HepG2 (cell line): ENCODE data around the gene AUNIP. TPM values are rescaled to one million over a fixed set of nuclear protein-coding genes. Genes with fewer than 3 reads are reported as not detected.

Experiments
- BRCA1 ChIP-seq: sonication (generic); formaldehyde crosslinking; IDR thresholded peaks from 2 replicates; pipeline ENCODE4 v1.4.0; 2020; ENCODE audit warnings: missing genetic modification reagents
- ERF ChIP-seq: IDR thresholded peaks from 2 replicates; pipeline ENCODE4 v1.6.1; 2018; ENCODE audit warnings: missing biosample characterization, missing genetic modification reagents
- MED8 ChIP-seq: sonication (generic); formaldehyde crosslinking; IDR thresholded peaks from 2 replicates; pipeline ENCODE4 v1.8.1; 2023; ENCODE audit warnings: mild to moderate bottlenecking, missing genetic modification reagents; ENCODE audit not compliant: insufficient replicate concordance
- NFYB ChIP-seq: sonication (generic); formaldehyde crosslinking; IDR thresholded peaks from 2 replicates; pipeline ENCODE4 v1.4.0; 2020; ENCODE audit warnings: missing genetic modification reagents
- PAWR ChIP-seq: sonication (generic); formaldehyde crosslinking; IDR thresholded peaks from 2 replicates; pipeline ENCODE4 v1.4.0; 2020; ENCODE audit warnings: missing genetic modification reagents, mild to moderate bottlenecking, borderline replicate concordance
- POGZ ChIP-seq: sonication (generic); formaldehyde crosslinking; IDR thresholded peaks from 2 replicates; pipeline ENCODE4 v1.4.0; 2020; ENCODE audit warnings: mild to moderate bottlenecking, missing genetic modification reagents
- ZNF260 ChIP-seq: sonication (generic); formaldehyde crosslinking; IDR thresholded peaks from 2 replicates; pipeline ENCODE4 v1.4.0; 2020; ENCODE audit warnings: missing genetic modification reagents, low read depth, mild to moderate bottlenecking, borderline replicate concordance
- ZNF563 ChIP-seq: sonication (generic); formaldehyde crosslinking; IDR thresholded peaks from 2 replicates; pipeline ENCODE4 v1.8.0; 2022; ENCODE audit warnings: mild to moderate bottlenecking, moderate library complexity, missing genetic modification reagents
- ZNF652 ChIP-seq: IDR thresholded peaks from 2 replicates; pipeline ENCODE4 v1.6.1; 2016; ENCODE audit warnings: low read depth, borderline replicate concordance
- polyA plus RNA-seq, 8 experiments: library from polyadenylated mRNA; depleted of rRNA in 3 of 8; stranded (reverse) in 7 of 8; unstranded in 1 of 8; fragments of >200 nt; fragmentation: Illumina TruSeq in 4 of 8; extraction: Trizol in 4 of 8; gene quantifications; 2 replicates each; pipeline versions ENCODE4 v1.2.1 to v1.2.3, GENCODE V29; 2011 to 2016; ENCODE audit warnings: low read depth in 4 of 8, missing spikeins in 1 of 8, mixed read lengths in 1 of 8; ENCODE audit not compliant: insufficient read depth in 1 of 8
- total RNA-seq, 5 experiments: library from RNA; depleted of rRNA; stranded (reverse); fragments of >200 nt; fragmentation: Illumina TruSeq; extraction: Trizol; gene quantifications; 2 replicates each; pipeline ENCODE4 v1.2.3, GENCODE V29; 2016; ENCODE audit warnings: low read depth in 1 of 5
- TF ChIP-seq, protein P1 (sequence below): IDR thresholded peaks from 2 replicates; pipeline ENCODE4 v1.6.1; 2016; ENCODE audit warnings: low read depth, missing genetic modification reagents, missing compliant biosample characterization
- TF ChIP-seq, protein P2 (sequence below): sonication (generic); formaldehyde crosslinking; IDR thresholded peaks from 2 replicates; pipeline ENCODE4 v1.8.0; 2022; ENCODE audit warnings: missing genetic modification reagents, mild to moderate bottlenecking, borderline replicate concordance
- TF ChIP-seq, protein P3 (sequence below): sonication (generic); formaldehyde crosslinking; IDR thresholded peaks from 2 replicates; pipeline ENCODE4 v1.5.1; 2020; ENCODE audit warnings: mild to moderate bottlenecking, missing genetic modification reagents, borderline replicate concordance
- TF ChIP-seq, protein P4 (sequence below): sonication (generic); formaldehyde crosslinking; IDR thresholded peaks from 2 replicates; pipeline ENCODE4 v1.5.0; 2020; ENCODE audit warnings: missing genetic modification reagents

Gene AUNIP
- total and polyA plus RNA-seq, 2 of the 13 experiments (the other 11 are each of a cell fraction or from before 2014, with no cell fraction given), result 3.8 to 12.3 TPM

DNA sequence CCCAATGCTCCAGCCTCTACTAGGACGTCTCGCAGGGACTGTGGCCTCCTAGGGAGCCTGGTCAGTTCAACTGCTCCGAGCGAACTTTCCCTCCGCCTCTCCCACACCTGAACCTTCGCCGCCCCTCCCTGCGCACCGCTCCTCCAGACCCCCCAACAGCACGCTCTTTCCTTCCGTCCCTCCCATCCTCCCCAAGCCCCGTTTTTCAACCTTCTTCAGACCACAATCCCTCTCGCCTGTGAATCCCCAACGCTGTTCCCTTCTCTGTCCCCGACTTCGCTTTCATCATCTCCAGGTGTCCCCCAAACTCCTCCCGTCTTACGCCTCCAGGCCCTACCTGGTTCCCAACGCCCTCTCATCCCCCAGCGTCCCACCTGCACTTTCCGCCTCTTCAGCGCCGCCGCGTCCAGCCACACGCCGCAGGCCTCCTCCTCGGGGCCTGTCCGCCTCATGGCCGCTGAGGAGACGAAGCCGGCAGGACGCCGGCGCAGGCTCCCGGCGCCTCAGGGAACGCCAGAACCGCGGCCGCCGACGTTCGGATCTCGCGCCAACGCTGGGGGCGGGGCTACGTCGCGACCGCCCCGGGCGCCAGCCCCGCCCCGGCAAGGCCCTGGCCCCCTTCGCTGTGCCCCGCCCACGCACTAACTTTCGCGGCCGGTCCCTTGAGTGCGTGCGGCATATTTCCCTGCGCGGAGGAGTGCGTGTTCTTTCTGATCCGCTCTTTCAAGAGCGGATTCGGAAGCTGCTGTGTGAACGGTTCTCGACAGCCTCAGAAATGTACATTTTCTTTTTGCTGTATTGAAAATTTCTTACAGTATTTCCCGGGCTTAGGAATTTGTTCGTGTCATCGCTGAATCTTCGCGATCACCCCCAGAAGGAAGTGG is at the start of gene AUNIP (continued):
- TF ChIP-seq, protein P1, sequence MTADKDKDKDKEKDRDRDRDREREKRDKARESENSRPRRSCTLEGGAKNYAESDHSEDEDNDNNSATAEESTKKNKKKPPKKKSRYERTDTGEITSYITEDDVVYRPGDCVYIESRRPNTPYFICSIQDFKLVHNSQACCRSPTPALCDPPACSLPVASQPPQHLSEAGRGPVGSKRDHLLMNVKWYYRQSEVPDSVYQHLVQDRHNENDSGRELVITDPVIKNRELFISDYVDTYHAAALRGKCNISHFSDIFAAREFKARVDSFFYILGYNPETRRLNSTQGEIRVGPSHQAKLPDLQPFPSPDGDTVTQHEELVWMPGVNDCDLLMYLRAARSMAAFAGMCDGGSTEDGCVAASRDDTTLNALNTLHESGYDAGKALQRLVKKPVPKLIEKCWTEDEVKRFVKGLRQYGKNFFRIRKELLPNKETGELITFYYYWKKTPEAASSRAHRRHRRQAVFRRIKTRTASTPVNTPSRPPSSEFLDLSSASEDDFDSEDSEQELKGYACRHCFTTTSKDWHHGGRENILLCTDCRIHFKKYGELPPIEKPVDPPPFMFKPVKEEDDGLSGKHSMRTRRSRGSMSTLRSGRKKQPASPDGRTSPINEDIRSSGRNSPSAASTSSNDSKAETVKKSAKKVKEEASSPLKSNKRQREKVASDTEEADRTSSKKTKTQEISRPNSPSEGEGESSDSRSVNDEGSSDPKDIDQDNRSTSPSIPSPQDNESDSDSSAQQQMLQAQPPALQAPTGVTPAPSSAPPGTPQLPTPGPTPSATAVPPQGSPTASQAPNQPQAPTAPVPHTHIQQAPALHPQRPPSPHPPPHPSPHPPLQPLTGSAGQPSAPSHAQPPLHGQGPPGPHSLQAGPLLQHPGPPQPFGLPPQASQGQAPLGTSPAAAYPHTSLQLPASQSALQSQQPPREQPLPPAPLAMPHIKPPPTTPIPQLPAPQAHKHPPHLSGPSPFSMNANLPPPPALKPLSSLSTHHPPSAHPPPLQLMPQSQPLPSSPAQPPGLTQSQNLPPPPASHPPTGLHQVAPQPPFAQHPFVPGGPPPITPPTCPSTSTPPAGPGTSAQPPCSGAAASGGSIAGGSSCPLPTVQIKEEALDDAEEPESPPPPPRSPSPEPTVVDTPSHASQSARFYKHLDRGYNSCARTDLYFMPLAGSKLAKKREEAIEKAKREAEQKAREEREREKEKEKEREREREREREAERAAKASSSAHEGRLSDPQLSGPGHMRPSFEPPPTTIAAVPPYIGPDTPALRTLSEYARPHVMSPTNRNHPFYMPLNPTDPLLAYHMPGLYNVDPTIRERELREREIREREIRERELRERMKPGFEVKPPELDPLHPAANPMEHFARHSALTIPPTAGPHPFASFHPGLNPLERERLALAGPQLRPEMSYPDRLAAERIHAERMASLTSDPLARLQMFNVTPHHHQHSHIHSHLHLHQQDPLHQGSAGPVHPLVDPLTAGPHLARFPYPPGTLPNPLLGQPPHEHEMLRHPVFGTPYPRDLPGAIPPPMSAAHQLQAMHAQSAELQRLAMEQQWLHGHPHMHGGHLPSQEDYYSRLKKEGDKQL (CRISPR knock-in tag), result no peak
- TF ChIP-seq, protein P2, sequence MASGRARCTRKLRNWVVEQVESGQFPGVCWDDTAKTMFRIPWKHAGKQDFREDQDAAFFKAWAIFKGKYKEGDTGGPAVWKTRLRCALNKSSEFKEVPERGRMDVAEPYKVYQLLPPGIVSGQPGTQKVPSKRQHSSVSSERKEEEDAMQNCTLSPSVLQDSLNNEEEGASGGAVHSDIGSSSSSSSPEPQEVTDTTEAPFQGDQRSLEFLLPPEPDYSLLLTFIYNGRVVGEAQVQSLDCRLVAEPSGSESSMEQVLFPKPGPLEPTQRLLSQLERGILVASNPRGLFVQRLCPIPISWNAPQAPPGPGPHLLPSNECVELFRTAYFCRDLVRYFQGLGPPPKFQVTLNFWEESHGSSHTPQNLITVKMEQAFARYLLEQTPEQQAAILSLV (CRISPR knock-in tag), result peak; percentile 60; the same call in 1 of the 2 replicates
- TF ChIP-seq, protein P3, sequence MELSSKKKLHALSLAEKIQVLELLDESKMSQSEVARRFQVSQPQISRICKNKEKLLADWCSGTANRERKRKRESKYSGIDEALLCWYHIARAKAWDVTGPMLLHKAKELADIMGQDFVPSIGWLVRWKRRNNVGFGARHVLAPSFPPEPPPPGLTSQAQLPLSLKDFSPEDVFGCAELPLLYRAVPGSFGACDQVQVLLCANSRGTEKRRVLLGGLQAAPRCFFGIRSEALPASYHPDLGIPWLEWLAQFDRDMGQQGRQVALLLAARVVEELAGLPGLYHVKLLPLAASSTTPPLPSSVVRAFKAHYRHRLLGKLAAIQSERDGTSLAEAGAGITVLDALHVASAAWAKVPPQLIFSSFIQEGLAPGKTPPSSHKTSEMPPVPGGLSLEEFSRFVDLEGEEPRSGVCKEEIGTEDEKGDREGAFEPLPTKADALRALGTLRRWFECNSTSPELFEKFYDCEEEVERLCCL, result no peak
- TF ChIP-seq, protein P4, sequence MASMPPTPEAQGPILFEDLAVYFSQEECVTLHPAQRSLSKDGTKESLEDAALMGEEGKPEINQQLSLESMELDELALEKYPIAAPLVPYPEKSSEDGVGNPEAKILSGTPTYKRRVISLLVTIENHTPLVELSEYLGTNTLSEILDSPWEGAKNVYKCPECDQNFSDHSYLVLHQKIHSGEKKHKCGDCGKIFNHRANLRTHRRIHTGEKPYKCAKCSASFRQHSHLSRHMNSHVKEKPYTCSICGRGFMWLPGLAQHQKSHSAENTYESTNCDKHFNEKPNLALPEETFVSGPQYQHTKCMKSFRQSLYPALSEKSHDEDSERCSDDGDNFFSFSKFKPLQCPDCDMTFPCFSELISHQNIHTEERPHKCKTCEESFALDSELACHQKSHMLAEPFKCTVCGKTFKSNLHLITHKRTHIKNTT (CRISPR knock-in tag), result no peak
- TF ChIP-seq PAWR (CRISPR knock-in tag), result no peak
- TF ChIP-seq ERF (CRISPR knock-in tag), result peak; percentile 50; the same call in 1 of the 2 replicates
- TF ChIP-seq ZNF563 (CRISPR knock-in tag), result peak; percentile 80; the same call in 1 of the 2 replicates
- TF ChIP-seq MED8, result peak; percentile 76
- no peak for TF ChIP-seq POGZ
- peak; percentile 83; the same call in 1 of the 2 replicates for TF ChIP-seq BRCA1 (CRISPR knock-in tag)
- no peak for TF ChIP-seq ZNF260 (CRISPR knock-in tag)
- TF ChIP-seq NFYB (CRISPR knock-in tag), result no peak
- TF ChIP-seq ZNF652 (CRISPR knock-in tag), result no peak
